GM21737 (cell line): Measurements from ENCODE around the gene PDIA4.
"Not testable (repeated sequence)": the region's sequence is repeated elsewhere in the genome, so short reads cannot be mapped to it uniquely, and the experiment has no call there.

ENCODE experiments used
- ATAC-seq: cut with Tn5 transposase; IDR thresholded peaks from one replicate; pipeline ENCODE4 v1.9.1; 2021; ENCODE audit warnings: mild to moderate bottlenecking, moderate library complexity; ENCODE audit not compliant: unreplicated experiment

The PDIA4 gene

GRCh38 chr7:149004405-149005370, 23.6 kb downstream of the PDIA4 start:
- ATAC-seq: no peak

- no peak for ATAC-seq
These were observed 24.6 kb downstream of the PDIA4 start for GRCh38 chr7:149003560-149004305.

GRCh38 chr7:149003018-149003417, 25.3 kb downstream of the PDIA4 start:
- no peak for ATAC-seq

GRCh38 chr7:149002604-149003003, 25.7 kb downstream of the PDIA4 start:
- no peak for ATAC-seq

GRCh38 chr7:149001427-149002068, 26.8 kb downstream of the PDIA4 start:
- ATAC-seq: no peak

GRCh38 chr7:149000961-149001360, 27.3 kb downstream of the PDIA4 start:
- no peak for ATAC-seq

- ATAC-seq: no peak
These were observed 29.1 kb downstream of the PDIA4 start for GRCh38 chr7:148999192-148999591.

- ATAC-seq: no peak
These were observed 30.8 kb downstream of the PDIA4 start for GRCh38 chr7:148997497-148997896.

GRCh38 chr7:148994576-148994975, 33.7 kb downstream of the PDIA4 start:
- no peak for ATAC-seq

GRCh38 chr7:148993193-148993592, 35.1 kb downstream of the PDIA4 start:
- ATAC-seq: no peak

GRCh38 chr7:148991536-148991935, 36.8 kb downstream of the PDIA4 start:
- no peak for ATAC-seq

GRCh38 chr7:148987751-148988512, 40.4 kb downstream of the PDIA4 start:
- no peak for ATAC-seq

- peak; percentile 92 for ATAC-seq
These were observed 41.1 kb downstream of the PDIA4 start for GRCh38 chr7:148987010-148987750.

- ATAC-seq: no peak
These were observed 41.6 kb downstream of the PDIA4 start for GRCh38 chr7:148986742-148987009.

GRCh38 chr7:148983200-148984146, 44.8 kb downstream of the PDIA4 start:
- ATAC-seq: peak; percentile 45

- no peak for ATAC-seq
These were observed 45.6 kb downstream of the PDIA4 start for GRCh38 chr7:148982654-148983199.

- no peak for ATAC-seq
These were observed 48.5 kb downstream of the PDIA4 start for GRCh38 chr7:148979827-148980226.

GRCh38 chr7:148979072-148979471, 49.2 kb downstream of the PDIA4 start:
- ATAC-seq: not testable (repeated sequence)

- ATAC-seq: no peak
These were observed 50.2 kb downstream of the PDIA4 start for GRCh38 chr7:148978091-148978490.
